ENCODE results near the gene NUDT1.

Gene NUDT1

DNA sequence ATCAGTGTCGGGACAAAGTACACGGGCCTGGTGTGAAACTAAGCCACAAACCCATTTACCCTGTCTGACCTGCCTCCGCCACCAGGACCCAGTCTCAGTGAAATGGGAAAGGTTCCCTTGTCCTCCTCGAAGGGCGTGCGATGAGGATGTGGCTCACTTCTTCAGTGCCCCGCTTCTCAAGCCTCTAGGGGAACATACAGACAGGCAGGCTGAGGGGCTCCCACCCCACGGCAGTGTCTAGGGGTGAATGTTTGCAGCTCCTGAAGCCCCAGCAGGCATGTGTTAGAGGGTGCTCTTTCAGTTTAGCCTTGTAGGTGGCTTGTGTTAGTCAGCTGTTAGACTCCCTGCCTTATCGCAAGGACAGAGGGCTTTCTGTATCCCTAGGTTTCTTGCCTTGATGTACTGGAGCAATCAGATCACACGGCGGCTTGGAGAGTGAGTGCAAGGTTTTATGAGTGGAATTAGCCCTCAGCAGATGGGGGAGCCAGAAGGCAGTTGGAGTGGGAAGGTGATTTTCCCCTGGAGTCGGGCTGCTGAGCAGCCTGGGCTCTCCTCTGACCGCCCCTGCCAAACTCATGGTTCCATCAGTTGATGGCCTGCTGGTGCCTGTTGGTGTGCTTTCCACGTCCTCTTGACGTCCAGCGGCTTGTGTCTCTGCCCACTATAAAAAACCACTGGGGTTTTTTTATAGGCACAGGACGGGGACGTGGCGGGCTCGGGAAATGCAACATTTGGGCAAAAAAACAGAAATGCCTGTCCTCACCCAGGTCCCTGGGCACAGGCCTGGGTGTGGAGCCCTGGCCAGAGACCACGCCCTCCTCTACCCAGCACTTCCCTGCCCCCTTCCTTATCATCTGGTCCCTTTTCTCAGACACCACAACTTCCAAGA is 759 bp downstream of the NUDT1 start:
- Histone ChIP-seq H3K9ac (ENCODE audit: low read depth, low read length) (peak overlapping the region; percentile 81), H3K9me3 (ENCODE audit: control insufficient read depth, insufficient read depth, low read length) (no peaks in the 10 kb centered on the region), H3K4me1 (ENCODE audit: insufficient read depth, low read length) (peaks cover 5% of the 10 kb centered on the region; the same call in 1 of the 2 replicates), H3K36me3 (ENCODE audit: insufficient read depth, low read length) (0 out of 2 replicates have a peak, but pooled peaks cover 2% of the 10 kb centered on the region)

DNA sequence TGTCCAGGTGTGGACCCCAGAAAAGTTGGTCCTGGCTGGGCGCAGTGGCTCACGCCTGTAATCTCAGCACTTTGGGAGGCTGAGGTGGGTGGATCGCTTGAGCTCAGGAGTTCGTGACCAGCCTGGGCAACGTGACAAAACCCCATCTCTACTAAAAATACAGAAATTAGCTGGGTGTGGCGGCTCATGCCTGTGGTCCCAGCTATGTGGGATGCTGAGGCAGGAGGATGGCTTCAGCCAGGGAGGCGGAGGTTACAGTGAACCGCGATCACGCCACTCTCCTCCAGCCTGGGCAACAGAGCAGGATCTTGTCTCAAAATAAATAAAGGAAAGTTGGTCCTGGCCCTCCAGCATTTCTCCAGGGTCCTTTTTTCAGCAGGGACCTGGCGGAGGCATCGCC is 1.4 kb downstream of the NUDT1 start:
- peaks cover 8% of the 10 kb centered on the region; the same call in 1 of the 2 replicates for H3K4me1 ChIP-seq (ENCODE audit: insufficient read depth, low read length)
- H3K36me3 ChIP-seq (ENCODE audit: insufficient read depth, low read length), result no peaks in the 10 kb centered on the region
- 0 out of 2 replicates have a peak overlapping the region, but pooled peaks have one; percentile 81 for H3K9ac ChIP-seq (ENCODE audit: low read depth, low read length)
- H3K9me3 ChIP-seq (ENCODE audit: control insufficient read depth, insufficient read depth, low read length), result no peaks in the 10 kb centered on the region

DNA sequence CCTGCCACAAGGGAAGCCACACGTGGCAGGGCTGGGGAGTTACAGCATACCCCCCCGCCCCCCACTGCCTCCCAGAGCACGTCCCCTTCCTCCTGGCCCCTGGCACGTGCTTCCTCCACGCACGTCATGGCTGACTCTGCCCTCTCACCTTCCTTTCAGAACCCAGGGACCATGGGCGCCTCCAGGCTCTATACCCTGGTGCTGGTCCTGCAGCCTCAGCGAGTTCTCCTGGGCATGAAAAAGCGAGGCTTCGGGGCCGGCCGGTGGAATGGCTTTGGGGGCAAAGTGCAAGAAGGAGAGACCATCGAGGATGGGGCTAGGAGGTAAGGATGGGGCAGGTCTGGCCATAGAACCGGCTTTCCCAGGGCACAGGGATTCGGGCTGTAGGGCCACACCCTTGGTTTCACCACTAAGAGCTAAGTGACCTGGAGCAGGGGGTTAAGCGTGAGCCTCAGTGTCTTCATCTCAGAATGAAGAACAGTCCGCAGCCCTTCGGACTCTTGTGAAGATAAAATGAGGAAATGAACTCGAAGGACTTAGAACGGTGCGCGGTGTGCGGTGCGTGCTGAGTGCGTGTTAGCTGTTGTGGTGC is 2.5 kb downstream of the NUDT1 start:
- H3K9ac ChIP-seq (ENCODE audit: low read depth, low read length), result no peak overlapping the region
- no peaks in the 10 kb centered on the region for H3K9me3 ChIP-seq (ENCODE audit: control insufficient read depth, insufficient read depth, low read length)
- peaks cover 17% of the 10 kb centered on the region; the same call in 1 of the 2 replicates for H3K4me1 ChIP-seq (ENCODE audit: insufficient read depth, low read length)
- H3K36me3 ChIP-seq (ENCODE audit: insufficient read depth, low read length), result no peaks in the 10 kb centered on the region

DNA sequence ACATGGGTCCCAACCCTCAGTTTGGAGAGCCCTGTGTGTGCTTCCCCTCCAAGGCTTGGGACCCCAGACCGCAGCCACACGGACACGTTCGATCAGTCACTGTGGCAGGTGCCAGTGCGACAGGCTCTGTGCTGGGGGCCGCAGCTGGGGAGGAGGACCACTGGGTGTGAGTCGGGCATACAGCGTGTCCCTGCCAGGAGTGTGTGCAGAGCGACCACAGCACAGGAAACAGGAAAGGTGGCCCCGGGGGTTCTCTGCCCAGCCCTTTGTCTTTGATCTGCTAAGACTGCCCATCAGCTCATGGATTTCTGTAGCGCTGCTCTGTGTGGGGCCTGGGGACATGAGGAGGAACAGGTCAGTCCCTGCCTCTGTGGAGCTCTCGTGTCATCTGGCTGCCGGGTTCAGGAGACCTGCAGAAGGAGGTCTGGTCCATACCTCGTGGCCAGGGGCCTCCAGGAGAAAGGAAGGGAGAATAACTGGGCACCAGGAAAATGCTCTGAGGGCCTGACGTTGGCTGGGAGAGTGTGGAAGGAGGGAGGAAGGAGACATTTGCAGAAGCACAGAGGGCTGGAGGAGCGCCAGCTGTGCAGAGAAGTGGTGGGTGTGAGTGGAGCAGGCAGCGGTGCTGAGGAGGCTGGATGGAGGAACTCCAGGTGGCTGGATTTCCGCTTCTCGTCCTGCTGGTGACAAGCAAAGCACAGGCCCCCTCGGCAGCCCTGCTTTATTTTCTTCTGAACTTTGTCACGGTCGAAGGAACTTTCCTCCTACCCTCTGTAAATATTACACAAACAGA is 4.1 kb downstream of the NUDT1 start:
- H3K36me3 ChIP-seq (ENCODE audit: insufficient read depth, low read length), result no peaks in the 10 kb centered on the region
- H3K9me3 ChIP-seq (ENCODE audit: control insufficient read depth, insufficient read depth, low read length), result no peaks in the 10 kb centered on the region
- no peak overlapping the region for H3K9ac ChIP-seq (ENCODE audit: low read depth, low read length)
- peaks cover 17% of the 10 kb centered on the region; the same call in 1 of the 2 replicates for H3K4me1 ChIP-seq (ENCODE audit: insufficient read depth, low read length)

DNA sequence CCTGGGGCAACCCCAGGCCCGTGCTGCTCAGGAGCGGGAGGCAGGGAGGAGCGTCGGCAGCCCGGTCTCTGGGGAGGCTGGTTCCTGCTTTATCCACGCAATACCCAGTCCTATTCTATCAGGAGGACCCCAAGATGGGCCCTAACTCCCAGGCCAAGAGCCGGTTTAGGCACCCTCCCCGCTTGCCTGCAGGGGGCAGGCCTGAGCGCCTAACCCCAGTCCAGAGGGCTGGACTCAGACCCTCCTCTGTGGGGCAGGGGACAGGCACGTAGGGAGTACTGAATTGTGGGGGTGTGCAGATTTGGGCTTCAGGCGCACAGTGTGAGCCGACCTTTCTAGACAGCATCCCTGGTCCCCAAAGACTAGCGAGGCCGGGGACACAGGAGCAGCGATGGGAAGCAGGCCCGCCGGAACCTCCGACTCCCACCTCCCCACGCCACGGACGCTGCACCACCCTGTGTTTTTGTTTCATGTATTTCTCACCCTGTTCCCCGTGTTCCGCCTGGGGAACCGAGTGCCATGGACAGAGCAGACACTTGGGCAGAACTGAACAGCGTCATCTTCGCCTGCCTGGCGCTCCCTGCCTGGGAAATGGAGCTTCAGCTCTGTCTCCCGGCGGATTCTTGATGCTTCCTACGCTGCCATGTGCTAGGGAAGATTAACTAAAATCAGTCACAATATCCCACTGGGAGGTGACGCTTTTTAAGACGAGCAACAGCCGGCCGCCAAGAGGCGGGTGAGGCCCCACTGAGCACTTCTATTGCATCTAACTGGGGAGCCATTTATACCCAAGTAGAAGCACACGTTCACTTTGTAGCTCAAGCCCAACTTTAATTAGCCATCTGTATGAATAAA is 5.3 kb downstream of the NUDT1 start:
- no peaks in the 10 kb centered on the region; the same call in 1 of the 2 replicates for H3K36me3 ChIP-seq (ENCODE audit: insufficient read depth, low read length)
- peaks cover 17% of the 10 kb centered on the region; the same call in 1 of the 2 replicates for H3K4me1 ChIP-seq (ENCODE audit: insufficient read depth, low read length)
- H3K9ac ChIP-seq (ENCODE audit: low read depth, low read length), result no peak overlapping the region
- H3K9me3 ChIP-seq (ENCODE audit: control insufficient read depth, insufficient read depth, low read length), result no peaks in the 10 kb centered on the region

DNA sequence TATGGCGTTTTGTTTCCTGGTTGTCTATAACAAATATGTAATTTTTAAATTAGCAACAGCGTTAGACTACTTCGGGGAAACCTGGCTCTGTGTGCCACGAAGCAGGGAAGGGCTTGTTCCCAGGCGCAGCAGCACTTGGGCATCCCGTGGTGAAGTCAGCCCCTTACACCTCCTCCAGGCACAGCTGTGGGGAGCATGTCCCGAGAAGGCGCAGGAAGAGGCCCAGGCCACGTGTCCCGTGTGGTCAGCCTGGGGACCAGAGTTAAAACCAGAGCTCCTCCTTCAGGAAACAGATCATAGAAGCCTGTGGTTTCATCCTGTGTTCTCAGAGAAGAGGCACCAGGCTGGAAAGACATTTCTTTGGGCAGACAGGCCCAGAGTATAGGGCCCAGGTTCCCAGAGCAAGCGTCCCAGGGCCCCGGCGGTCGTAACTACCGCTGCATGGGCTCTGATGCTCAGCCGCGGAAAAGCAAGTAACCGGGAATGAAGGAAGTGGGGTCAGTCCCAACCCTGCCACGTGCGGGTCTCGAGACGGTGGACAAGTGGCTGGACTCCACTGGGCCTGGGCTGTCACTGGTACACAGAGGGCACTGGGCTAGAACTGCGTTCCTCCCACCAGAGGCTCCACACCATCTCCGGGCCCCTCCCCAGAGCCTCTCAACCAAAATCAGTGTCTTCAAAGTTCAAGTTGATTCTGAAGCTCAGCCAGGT is 7.1 kb downstream of the NUDT1 start:
- no peaks in the 10 kb centered on the region; the same call in none of the 2 replicates for H3K36me3 ChIP-seq (ENCODE audit: insufficient read depth, low read length)
- H3K4me1 ChIP-seq (ENCODE audit: insufficient read depth, low read length), result peaks cover 12% of the 10 kb centered on the region; the same call in 1 of the 2 replicates
- H3K9me3 ChIP-seq (ENCODE audit: control insufficient read depth, insufficient read depth, low read length), result no peaks in the 10 kb centered on the region
- H3K9ac ChIP-seq (ENCODE audit: low read depth, low read length), result no peak overlapping the region

DNA sequence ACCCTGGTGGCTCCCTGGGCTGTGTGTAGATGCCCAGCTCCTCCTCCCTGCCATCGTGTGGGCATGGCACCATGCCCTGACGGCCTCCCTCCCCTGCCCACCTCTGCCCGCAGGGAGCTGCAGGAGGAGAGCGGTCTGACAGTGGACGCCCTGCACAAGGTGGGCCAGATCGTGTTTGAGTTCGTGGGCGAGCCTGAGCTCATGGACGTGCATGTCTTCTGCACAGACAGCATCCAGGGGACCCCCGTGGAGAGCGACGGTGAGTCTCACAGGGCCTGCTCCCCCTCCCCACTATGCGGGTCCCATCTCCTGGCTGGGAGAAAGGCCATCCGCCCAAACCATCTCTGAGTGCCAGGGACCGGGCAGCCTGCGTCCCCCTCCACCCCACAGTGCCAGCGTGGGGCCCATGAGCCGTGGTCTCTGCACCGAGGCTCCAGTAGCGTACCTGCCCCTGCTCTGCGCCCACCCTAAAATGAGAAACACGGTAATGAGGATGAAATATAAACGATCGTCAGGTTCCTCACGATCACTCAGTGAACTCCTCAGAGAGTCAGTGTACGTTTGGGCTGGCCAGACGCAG is 7.8 kb downstream of the NUDT1 start:
- Histone ChIP-seq H3K9ac (ENCODE audit: low read depth, low read length) (no peak overlapping the region), H3K4me1 (ENCODE audit: insufficient read depth, low read length) (peaks cover 12% of the 10 kb centered on the region; the same call in 1 of the 2 replicates), H3K9me3 (ENCODE audit: control insufficient read depth, insufficient read depth, low read length) (no peaks in the 10 kb centered on the region), H3K36me3 (ENCODE audit: insufficient read depth, low read length) (no peaks in the 10 kb centered on the region; the same call in none of the 2 replicates)

DNA sequence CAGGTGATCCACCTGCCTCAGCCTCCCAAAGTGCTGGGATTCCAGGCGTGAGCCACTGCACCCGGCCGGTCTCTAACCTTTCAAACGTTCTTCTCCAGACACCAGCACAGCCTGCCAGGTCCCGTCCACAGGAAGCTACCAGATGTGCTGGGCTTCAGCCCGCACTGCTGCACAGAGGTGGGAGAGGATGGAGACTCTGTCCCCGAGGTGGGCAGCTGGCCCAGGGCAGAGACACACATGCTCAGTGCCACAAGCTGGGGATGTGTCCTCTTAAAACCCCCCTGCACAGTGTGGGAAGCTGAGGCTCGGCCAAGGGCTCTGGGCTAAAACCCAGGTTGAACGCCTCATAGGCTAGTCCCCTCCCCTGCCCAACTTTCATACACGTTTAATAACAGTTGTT is 9.4 kb downstream of the NUDT1 start:
- no peaks in the 10 kb centered on the region for H3K9me3 ChIP-seq (ENCODE audit: control insufficient read depth, insufficient read depth, low read length)
- no peak overlapping the region for H3K9ac ChIP-seq (ENCODE audit: low read depth, low read length)

DNA sequence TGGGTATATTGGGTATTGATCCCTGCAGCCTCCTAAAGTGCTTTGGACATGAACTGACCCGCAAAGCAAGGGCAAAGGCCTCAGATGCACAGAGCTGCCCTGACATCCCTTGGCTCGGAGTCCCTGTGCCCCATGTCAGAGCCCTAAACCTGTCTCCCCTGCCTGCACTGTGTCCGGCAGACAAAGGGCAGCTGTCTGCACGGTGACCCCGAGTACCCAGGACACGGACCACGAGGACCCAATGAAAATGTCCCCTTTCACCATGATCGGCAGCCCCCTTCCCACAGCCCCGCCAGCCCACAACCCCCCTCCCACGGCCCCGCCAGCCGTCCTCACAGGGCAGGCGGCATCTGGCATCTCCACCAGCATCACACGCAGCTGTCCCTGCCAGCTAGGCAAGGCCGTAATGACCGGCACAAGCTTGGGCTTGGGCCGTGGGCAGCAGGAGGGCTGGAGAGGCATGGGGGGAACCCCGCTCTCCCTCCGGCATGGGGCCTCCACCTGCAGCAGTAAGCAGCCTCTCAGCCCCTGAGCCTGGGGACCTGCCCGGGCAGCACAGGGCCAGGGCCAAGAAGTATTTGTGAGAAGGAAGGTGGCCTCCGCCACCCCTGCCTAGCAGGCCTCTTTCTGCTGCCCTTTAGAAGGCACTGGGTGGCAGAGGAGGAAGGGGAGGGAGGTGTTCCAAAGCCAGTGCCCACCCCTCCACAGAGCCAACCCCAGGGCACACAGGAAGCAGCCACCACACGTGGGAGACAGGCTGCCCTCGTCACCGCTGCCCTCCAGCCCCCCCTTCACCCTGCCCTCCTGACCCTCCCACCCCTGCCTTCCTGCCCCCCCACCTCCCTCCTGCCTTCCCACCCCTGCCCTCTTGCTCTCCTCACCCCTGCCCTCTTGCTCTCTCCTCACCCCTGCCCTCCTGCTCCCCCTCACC is 10.1 kb downstream of the NUDT1 start:
- no peaks in the 10 kb centered on the region; the same call in none of the 2 replicates for H3K36me3 ChIP-seq (ENCODE audit: insufficient read depth, low read length)
- no peaks in the 10 kb centered on the region for H3K9me3 ChIP-seq (ENCODE audit: control insufficient read depth, insufficient read depth, low read length)
- no peak overlapping the region for H3K9ac ChIP-seq (ENCODE audit: low read depth, low read length)
- peaks cover 12% of the 10 kb centered on the region; the same call in 1 of the 2 replicates for H3K4me1 ChIP-seq (ENCODE audit: insufficient read depth, low read length)

More for the DNA sequence above, 9.4 kb downstream of the NUDT1 start:
- Histone ChIP-seq H3K4me1 (ENCODE audit: insufficient read depth, low read length) (peaks cover 12% of the 10 kb centered on the region; the same call in 1 of the 2 replicates), H3K36me3 (ENCODE audit: insufficient read depth, low read length) (no peaks in the 10 kb centered on the region; the same call in none of the 2 replicates)

DNA sequence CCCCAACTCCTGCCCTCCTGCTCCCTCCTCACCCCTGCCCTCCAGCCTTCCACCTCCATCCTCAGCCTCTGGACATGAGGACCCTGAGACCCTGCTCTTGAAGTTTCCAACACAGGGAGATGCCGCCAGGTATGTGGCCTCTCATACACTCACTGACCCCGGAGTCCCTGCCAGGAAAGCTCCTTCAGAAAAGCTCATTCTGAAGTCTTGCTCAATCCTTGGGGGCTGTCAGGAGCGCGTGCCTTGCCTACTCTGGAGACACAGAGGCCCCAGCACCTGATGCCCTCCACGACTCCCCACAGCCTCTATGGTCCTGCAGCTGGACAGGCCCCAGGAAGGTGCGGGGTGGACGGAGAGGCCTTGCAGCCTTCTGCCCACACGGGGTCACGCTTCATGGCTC is 11.0 kb downstream of the NUDT1 start:
- no peaks in the 10 kb centered on the region; the same call in none of the 2 replicates for H3K36me3 ChIP-seq (ENCODE audit: insufficient read depth, low read length)
- peaks cover 12% of the 10 kb centered on the region; the same call in 1 of the 2 replicates for H3K4me1 ChIP-seq (ENCODE audit: insufficient read depth, low read length)
- no peaks in the 10 kb centered on the region for H3K9me3 ChIP-seq (ENCODE audit: control insufficient read depth, insufficient read depth, low read length)
- no peak overlapping the region for H3K9ac ChIP-seq (ENCODE audit: low read depth, low read length)

DNA sequence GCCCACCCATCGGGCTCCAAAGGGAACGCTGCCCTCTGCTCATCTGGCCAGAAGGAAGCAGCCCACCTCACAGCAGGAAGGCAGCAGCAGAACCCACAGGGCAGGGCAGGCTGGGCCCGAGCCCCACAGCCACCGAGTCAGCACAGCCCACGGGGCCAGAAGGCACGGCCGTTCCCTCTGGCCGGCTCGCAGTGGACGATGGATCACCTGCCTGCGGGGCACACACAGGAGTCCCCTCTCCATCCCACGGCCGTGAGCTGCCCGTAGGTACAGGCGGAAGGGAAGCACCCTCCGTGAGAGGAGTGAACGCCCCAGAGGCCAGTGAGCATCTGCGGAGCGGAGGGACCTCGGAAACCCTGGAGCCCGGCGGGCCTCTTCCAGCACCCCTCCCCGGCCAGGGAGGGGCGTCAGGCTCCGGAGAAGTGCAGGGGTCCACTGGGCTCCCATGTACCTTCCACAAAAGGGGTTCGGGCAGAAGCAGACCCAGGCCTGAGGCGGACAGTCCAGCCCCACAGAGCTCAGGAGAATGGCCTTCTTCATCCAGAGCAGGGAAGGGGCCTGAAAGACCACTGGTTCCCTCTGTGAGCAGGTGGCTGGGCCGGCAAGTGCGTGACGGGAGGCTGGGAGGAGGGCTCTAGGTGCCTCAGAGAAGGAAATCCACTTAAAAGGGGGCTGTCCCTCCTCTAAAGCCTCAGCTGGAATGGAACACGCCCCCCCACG is 11.7 kb downstream of the NUDT1 start:
- no peaks in the 10 kb centered on the region; the same call in none of the 2 replicates for H3K36me3 ChIP-seq (ENCODE audit: insufficient read depth, low read length)
- H3K9me3 ChIP-seq (ENCODE audit: control insufficient read depth, insufficient read depth, low read length), result no peaks in the 10 kb centered on the region
- H3K4me1 ChIP-seq (ENCODE audit: insufficient read depth, low read length), result peaks cover 7% of the 10 kb centered on the region; the same call in 1 of the 2 replicates
- no peak overlapping the region for H3K9ac ChIP-seq (ENCODE audit: low read depth, low read length)
